ENCODE measurements around the gene PCSK2.

DNA sequence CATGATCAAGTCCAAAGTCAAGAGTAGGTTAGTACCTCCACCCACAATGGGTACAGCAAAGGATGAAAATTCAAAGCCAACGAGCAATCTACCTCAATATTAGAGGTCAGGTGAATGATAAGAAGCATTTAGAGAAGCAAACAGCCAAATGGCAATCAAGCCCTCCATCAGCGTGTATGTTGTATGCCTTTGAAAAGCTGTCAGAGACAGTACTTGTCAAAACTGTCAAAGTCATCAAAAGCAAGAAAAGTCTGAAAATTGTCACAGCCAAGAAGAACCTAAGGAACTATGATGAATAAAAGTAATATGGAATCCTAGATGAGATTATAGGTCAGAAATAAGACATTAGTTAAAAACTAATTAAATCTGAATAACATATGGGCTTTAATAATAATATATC lies 99.3 kb downstream of the PCSK2 start:
- no peak for TF ChIP-seq POLR2A (IDR thresholded peaks at IDR 0.05)
- TF ChIP-seq, protein P1, sequence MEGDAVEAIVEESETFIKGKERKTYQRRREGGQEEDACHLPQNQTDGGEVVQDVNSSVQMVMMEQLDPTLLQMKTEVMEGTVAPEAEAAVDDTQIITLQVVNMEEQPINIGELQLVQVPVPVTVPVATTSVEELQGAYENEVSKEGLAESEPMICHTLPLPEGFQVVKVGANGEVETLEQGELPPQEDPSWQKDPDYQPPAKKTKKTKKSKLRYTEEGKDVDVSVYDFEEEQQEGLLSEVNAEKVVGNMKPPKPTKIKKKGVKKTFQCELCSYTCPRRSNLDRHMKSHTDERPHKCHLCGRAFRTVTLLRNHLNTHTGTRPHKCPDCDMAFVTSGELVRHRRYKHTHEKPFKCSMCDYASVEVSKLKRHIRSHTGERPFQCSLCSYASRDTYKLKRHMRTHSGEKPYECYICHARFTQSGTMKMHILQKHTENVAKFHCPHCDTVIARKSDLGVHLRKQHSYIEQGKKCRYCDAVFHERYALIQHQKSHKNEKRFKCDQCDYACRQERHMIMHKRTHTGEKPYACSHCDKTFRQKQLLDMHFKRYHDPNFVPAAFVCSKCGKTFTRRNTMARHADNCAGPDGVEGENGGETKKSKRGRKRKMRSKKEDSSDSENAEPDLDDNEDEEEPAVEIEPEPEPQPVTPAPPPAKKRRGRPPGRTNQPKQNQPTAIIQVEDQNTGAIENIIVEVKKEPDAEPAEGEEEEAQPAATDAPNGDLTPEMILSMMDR (IDR thresholded peaks at IDR 0.05) = no peak
